Hematopoietic multipotent progenitor cell treated with erythropoietin and hydrocortisone succinate and interleukin-3 and kit ligand, for 4 days (in vitro differentiated cells): Measurements from ENCODE around the gene IL1RAPL1.
"Not testable (repeated sequence)": the region's sequence is repeated elsewhere in the genome, so short reads cannot be mapped to it uniquely, and the experiment has no call there.

Source experiments
- DNase-seq: peaks from one replicate; pipeline ENCODE4 v3.0.0-alpha.2; 2015

The IL1RAPL1 gene

DNA sequence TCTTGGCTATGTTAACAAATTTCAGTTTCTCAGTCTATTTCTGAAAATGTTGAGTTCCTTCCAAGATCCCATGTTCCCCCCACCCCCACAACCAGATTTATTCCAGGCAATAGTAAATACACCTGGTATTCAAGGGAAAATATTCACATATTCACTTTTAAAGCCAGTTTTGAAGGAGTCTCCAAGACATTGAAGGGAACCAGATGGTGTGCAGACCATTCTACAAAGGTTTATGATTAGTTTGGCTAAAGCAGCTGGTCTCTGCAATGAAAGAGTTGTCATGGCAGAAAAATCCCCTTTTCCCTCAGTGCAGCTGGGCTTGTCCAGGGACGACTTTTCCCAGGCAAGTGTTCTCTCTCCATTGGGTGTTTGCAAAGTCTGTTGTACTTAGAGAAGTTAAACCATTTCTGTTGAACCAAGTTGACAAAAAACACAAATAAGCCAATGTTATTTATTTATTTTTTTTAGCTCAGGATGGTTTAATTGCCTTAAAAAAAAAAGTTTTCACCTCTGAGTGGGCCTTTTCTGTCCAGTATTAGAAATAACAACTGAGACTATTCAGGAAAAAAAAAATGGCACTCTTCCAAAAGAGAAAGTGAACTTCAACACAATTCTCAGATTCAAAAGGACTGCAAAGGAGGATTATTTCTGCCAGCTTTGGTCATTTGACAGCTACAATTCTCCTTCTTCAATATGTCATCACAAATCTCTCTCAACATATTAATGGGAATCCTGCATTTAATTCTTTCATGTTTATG, 410.6 kb downstream of the IL1RAPL1 start:
- no peak for DNase-seq

DNA sequence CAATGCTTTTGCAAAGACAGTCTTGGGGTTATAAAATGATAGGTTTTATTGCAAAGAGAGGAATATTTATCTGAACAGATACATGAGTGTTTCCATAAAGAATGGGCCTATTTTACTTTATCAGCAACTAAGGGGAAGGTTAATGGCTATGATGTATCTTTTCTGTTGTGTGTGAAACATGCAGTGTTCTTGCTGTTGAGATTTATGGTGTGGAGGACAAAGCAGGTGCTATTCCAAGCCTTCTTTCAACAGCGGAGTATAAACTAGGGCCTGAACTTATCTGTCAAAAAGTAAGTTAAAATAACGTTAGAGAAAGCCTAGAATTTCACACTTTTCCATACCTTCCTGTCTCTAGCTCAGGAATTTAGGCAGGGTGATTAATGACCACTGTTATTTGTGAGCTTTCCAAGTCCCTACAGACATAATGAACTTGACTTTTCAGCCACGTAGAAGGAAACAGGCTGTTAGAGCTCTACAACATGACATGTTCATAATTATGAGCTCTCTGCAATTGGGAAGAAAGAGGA, 411.4 kb downstream of the IL1RAPL1 start:
- DNase-seq: no peak

- no peak for DNase-seq
Measured at GRCh38 chrX:29012867-29013266, 425.6 kb downstream of the IL1RAPL1 start.

GRCh38 chrX:29023207-29023606, 436.0 kb downstream of the IL1RAPL1 start:
- no peak for DNase-seq

GRCh38 chrX:29024871-29025270, 437.6 kb downstream of the IL1RAPL1 start:
- DNase-seq: peak; percentile 44

DNA sequence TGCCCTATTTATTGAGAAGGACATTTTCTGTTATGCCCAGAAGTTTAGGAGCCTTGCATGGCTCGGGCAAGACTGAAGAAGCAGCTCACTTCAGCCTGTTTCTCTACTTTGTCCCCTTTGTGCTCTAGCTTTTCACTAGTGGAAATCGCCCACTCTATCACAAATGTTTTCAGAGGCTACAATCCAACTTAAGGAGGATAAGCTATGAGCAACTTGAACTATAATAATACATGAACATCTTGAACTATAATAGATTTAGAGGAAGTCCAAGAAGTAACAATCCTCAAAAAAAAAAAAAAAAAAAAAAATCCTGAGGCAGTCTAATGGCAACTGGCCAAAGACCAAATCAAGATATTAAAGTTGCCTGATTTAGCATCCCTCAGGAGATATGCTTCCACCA, 452.3 kb downstream of the IL1RAPL1 start:
- no peak for DNase-seq

- no peak for DNase-seq
Measured at GRCh38 chrX:29040160-29040559, 452.9 kb downstream of the IL1RAPL1 start.

DNA sequence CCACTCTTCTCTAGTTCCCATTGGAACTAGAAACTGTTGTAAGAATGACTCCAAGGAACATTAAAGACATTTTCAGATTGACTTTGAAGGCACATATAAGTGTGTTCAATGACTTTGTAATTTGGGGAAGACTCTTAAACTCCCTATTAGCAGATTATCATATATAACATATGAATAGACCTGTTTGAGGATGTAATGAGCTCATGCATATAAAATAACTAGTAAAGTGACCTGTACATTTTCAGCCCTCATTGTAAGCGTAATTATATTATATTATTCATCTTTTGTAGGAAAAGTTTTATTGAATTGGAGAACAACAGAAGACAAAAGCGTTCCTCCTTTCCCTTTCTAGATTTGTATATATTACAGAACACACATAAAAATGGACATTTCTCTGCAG, 455.1 kb downstream of the IL1RAPL1 start:
- DNase-seq: no peak

DNA sequence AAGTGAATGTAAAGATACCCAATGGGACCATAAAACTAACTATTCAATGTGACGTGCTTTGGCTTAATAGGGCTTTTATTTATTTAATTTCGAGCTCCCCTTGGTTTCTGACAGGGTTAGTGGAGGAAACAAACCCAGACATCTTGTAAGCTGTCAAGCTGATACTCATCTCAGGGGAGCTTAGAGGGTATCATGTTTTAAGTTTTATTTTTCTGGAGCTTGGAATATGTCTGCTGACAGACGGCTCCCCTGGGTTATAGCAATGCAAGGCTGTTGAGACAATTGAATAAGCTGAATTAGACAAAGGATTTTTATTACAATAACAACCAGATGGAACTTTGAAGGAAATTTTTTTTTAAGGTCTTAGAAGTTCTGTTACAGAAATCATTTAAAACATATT, 456.5 kb downstream of the IL1RAPL1 start:
- DNase-seq: no peak

- DNase-seq: no peak
Measured at GRCh38 chrX:29044423-29045184, 457.4 kb downstream of the IL1RAPL1 start.

GRCh38 chrX:29065477-29065876, 478.2 kb downstream of the IL1RAPL1 start:
- DNase-seq: no peak

DNA sequence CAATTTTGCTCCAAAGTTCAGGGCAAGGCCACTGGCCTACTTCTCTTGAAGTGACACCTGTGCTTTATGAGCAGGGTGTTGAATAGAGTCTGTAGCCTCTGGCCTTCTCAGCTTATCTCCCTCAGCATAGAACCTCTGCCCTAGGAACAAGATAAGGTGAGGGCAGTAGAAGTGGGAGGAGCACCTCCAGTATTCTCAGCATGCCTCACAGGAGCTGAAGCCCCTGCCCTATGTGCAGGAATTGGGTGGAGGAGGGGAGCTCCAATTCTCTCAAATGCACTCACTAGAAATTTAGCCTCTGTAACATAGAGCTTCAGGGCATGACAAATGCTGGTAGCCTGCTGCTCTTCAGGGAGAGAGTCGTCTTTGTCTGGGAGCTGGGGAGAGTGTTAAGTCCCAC, 479.3 kb downstream of the IL1RAPL1 start:
- no peak for DNase-seq

- no peak for DNase-seq
Measured at GRCh38 chrX:29067351-29067750, 480.1 kb downstream of the IL1RAPL1 start.

DNA sequence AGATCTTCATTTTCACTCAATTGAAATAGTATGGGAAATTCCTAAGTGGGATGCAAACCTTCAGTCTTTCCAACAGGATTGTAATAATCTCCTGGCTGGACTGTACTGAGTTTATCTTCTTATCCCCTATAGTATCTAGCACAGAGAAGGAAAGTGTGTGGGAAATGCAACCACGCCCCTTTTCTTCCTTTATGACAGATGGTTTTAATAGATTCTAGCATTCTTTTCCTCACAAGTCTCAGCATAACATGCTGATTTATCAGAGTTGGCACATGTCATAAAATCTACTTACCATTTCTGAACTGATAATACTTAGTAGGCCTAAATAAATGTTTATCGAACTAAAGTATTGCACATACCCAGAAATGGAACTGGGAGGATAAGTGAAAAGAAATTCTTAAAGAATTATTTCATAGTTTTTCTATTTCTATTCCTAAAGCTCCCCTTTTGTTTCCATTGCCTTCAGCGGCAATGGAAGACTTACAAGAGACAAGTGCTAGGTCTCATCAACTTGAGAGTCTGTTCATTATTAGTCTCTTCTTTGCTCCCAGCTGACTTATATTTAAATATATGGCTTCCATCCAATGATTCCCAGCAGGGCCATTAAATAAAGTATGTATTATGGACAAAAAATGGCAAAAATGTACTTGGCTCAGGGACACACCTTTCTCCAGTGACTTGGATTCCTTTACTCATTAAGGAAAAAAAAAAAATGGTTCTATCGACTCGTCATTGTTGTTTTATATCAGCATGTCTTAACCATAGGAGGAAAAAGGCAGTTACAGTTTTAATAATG, 484.5 kb downstream of the IL1RAPL1 start:
- DNase-seq: no peak

DNA sequence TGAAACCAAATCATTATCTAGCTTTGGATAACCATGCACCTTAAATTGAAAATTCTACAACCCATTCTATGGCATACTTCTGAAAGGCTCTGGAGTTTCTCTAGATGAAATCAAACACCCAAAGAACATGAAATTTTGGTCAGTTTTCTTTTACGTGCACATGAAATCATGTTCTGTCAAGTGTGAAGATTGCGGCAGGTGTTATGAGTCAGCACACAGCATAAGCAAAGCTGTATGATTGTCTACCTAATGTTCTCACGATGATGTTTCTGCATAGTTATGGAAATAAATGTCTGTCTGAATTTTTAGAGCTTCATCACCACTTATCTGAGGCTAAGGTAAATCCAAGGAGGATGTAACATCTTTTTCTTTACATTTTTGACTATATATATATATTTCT, 495.3 kb downstream of the IL1RAPL1 start:
- no peak for DNase-seq

DNA sequence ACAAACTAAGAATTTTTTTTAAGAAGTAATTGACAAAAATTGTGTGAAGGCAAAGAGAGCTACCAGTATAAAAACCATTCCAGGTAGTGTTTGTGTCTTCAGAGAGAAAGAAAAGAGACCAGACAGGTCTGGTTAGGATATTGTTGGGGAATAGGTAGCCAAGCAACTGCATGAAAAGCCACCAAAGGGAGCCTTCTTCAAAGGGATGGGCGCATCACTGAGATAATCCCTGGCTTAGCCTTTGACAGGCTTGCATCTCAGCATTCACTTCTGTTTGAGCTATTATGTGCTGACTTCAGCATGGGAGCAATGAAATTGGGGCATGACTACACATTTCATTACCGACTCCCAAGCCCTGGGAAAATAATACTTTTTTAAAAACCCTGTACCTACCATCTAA, 496.6 kb downstream of the IL1RAPL1 start:
- no peak for DNase-seq

- DNase-seq: no peak
Measured at GRCh38 chrX:29090811-29091210, 503.6 kb downstream of the IL1RAPL1 start.

- DNase-seq: no peak
Measured at GRCh38 chrX:29107231-29107630, 520.0 kb downstream of the IL1RAPL1 start.

DNA sequence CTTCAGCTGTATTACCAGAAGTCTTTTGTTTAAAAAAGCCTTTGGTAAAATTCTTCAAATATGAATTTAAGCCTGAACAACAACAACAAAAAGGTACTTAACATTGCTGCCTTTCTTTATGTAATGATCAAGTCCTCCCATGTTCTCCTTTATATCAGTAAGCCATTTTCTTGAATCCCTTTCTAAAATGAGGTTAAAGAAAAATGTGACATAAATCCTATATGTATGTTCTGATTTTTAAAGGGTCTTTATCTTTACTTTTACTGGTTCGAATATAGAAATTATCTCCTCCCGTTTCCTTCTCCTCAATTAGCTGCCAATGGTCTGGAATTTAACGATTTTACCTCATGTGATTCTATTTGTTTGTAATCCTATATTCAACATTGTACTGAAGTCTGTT, 522.8 kb downstream of the IL1RAPL1 start:
- DNase-seq: no peak

DNA sequence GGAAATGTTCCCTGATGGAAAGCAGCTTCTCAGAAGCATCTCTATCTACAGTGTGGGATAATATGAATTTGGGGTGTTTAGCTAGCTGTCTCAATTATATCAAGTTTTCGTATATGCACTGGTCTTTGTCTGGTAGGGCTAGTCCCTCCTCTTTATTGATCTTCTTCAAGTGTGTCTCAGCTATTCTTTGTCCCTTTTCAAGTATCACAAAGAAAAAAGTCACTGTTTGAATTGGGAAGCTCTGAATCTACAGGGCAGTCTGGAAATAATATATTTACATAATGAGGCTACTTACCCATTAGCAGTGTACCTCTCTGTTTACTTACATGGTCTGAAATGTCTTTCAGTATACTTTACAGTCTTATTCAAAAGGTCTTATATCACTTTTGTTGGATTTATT, 526.0 kb downstream of the IL1RAPL1 start:
- no peak for DNase-seq

DNA sequence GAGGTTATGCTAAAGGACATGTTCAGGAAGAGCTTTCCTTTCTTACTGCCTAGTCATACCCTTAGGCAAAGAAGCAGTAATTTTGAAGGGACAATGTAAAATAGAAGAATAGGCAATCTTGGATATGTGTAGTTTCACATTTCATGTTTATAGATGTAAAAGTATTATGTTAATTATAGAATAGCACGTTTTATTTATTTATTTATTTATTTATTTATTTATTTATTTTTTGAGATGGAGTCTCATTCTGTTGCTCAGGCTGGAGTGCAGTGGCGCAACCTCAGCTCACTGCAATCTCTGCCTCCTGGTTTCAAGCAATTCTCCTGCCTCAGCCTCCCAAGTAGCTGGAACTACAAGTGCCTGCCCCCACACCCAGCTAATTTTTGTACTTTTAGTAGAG, 535.6 kb downstream of the IL1RAPL1 start:
- DNase-seq: not testable (repeated sequence)

GRCh38 chrX:29130905-29131304, 543.7 kb downstream of the IL1RAPL1 start:
- DNase-seq: no peak

DNA sequence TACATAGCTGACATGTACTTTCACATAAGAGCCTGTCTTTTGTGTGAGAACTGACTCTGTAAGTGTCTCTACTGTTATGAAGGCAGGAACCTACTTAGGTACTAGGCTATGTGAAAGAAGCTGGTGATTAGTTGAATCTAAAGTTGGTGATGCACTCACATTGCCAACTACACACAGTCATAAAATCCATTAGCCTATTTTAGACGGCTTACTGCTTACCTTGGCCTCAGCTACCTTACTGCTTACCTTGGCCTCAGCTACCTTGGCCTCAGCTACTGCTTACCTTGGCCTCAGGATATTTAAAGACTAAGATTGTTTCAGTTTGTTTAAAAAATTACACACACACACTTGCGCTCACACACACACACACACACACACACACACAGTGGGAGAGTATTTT, 549.7 kb downstream of the IL1RAPL1 start:
- DNase-seq: no peak
